Spleen (tissue), 11 donors: Measurements from ENCODE around the gene SLN. TPM values are rescaled to one million over a fixed set of nuclear protein-coding genes. Genes with fewer than 3 reads are reported as not detected.

Experiments used
- DNase-seq: peaks from one replicate; pipeline ENCODE4 v3.0.0-alpha.2; 2020
- H3K27ac ChIP-seq, 8 donors: fragments of 200-600 bp; sonication (generic) in 7 of 8; 1 replicate in 4 of 8; 2 replicates in 4 of 8; pipeline versions ENCODE4 v1.5.0 to v1.8.0; 2016 to 2021; ENCODE audit warnings: inconsistent platforms in 4 of 8, mild to moderate bottlenecking in 4 of 8, moderate library complexity in 1 of 8
- H3K27me3 ChIP-seq, 7 donors: fragments of 200-600 bp; sonication (generic) in 6 of 7; replicated peaks in 1 of 7; 1 replicate in 4 of 7; 2 replicates in 3 of 7; pipeline versions ENCODE4 v1.5.0 to v1.8.0; 2016 to 2021; ENCODE audit warnings: inconsistent platforms in 3 of 7, mild to moderate bottlenecking in 1 of 7
- H3K36me3 ChIP-seq, 6 donors: fragments of 200-600 bp; sonication (generic) in 5 of 6; 1 replicate in 4 of 6; 2 replicates in 2 of 6; pipeline versions ENCODE4 v1.5.0 to v1.8.0; 2016 to 2021; ENCODE audit warnings: inconsistent platforms in 2 of 6
- H3K4me1 ChIP-seq, 6 donors: fragments of 200-600 bp; sonication (generic) in 5 of 6; 1 replicate in 3 of 6; 2 replicates in 3 of 6; pipeline versions ENCODE4 v1.5.0 to v1.8.0; 2016 to 2021; ENCODE audit warnings: inconsistent platforms in 3 of 6
- H3K4me3 ChIP-seq, 8 donors: fragments of 200-600 bp; sonication (generic) in 7 of 8; 1 replicate in 4 of 8; 2 replicates in 4 of 8; pipeline versions ENCODE4 v1.5.0 to v1.8.0; 2016 to 2021; ENCODE audit warnings: inconsistent platforms in 4 of 8, mild to moderate bottlenecking in 4 of 8, moderate library complexity in 2 of 8
- H3K9me3 ChIP-seq, 8 donors: fragments of 200-600 bp; sonication (generic) in 7 of 8; 1 replicate in 4 of 8; 2 replicates in 4 of 8; pipeline versions ENCODE4 v1.5.0 to v1.8.0; 2016 to 2021; ENCODE audit warnings: inconsistent platforms in 4 of 8
- POLR2A ChIP-seq, 3 donors: fragments of 450-650 bp; IDR thresholded peaks; one replicate each; pipeline ENCODE4 v1.5.1; 2017; ENCODE audit warnings: antibody characterized with exemption in 3 of 3, mild to moderate bottlenecking in 1 of 3
- POLR2AphosphoS5 ChIP-seq, 3 donors: sonication (generic); formaldehyde crosslinking; IDR thresholded peaks; one replicate each; pipeline ENCODE4 v1.5.1; 2017; ENCODE audit warnings: antibody characterized with exemption in 3 of 3
- WGBS, 5 donors: extraction: QIAGEN DNeasy Blood & Tissue Kit in 3 of 5; methylation state at CpG; one replicate each; pipeline versions ENCODE4 v1.1.5 to v1.1.7; 2013 to 2018; 5-methylcytosine and 5-hydroxymethylcytosine counted together
- intact Hi-C: fragments of 100-400 bp; cut with DNase I; formaldehyde crosslinking; loops from one replicate; pipeline ENCODE4 v1.15.0; 2023; ENCODE audit warnings: low total_unique reads
- polyA plus RNA-seq, 3 donors: library from polyadenylated mRNA; stranded (reverse); fragments of 200-250 nt; gene quantifications; one replicate each; pipeline ENCODE4 v1.2.1, GENCODE V29; 2013
- total RNA-seq, 7 donors: library from RNA; depleted of rRNA in 3 of 7; stranded (reverse); fragments of >200 nt in 3 of 7; fragmentation: NEBNext Ultra II Directional in 4 of 7; extraction: Animal tissue kit (Norgen Biotek cat#: 25700) in 4 of 7; gene quantifications; one replicate each; pipeline versions ENCODE4 v1.1.0 to v1.2.1, GENCODE V29; 2016 to 2021
- TF ChIP-seq, protein P1 (sequence below), 11 experiments: fragments of 200-600 bp in 7 of 11; fragments of 450-650 bp in 4 of 11; sonication (generic) in 4 of 11; IDR thresholded peaks in 8 of 11; conservative IDR thresholded peaks in 3 of 11; 1 replicate in 7 of 11; 2 replicates in 4 of 11; pipeline versions ENCODE4 v1.4.0 to v1.8.0; 2016 to 2021; ENCODE audit warnings: antibody characterized with exemption in 11 of 11, inconsistent platforms in 4 of 11, mild to moderate bottlenecking in 1 of 11
- donor health status: healthy with polysubstance abuse.
- donor health status: DM: no; HTN: no; CAD: no; lungs with moderate emphysema.
- donor health status: DM: no; HTN: no; CAD: no.
- donor health status: Bipolar disorder and iron deficiency.
- donor health status: healthy.
- donor health status: DM: no; HTN: no; CAD: no.
- donor health status: DM: yes; HTN: yes; CAD: no.

The SLN gene
- total and polyA plus RNA-seq, 10 donors: 0.09 to 0.86 (median 0.48) TPM; not detected in 6

DNA sequence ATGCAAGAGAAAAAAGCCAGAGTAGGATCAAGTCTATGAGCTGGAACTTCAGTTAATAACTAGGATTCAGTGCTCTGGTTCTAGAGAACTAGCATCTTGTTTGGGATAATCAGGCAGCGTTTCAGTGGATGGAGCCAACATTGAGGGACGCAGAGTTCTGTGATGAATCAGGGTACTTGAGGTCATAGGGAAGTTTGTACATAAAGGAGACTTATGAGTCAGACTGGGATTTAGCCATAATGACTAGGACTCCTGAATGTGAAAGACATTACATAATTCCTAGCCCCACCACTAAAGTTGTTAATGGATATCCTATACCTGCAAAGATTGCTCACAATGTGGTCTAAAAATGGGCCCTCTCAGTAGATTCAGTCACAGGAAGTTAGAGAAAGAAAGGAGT is 6.8 kb downstream of the SLN start:
- no peak for TF ChIP-seq POLR2AphosphoS5 (IDR thresholded peaks at IDR 0.05)
- TF ChIP-seq, protein P1, sequence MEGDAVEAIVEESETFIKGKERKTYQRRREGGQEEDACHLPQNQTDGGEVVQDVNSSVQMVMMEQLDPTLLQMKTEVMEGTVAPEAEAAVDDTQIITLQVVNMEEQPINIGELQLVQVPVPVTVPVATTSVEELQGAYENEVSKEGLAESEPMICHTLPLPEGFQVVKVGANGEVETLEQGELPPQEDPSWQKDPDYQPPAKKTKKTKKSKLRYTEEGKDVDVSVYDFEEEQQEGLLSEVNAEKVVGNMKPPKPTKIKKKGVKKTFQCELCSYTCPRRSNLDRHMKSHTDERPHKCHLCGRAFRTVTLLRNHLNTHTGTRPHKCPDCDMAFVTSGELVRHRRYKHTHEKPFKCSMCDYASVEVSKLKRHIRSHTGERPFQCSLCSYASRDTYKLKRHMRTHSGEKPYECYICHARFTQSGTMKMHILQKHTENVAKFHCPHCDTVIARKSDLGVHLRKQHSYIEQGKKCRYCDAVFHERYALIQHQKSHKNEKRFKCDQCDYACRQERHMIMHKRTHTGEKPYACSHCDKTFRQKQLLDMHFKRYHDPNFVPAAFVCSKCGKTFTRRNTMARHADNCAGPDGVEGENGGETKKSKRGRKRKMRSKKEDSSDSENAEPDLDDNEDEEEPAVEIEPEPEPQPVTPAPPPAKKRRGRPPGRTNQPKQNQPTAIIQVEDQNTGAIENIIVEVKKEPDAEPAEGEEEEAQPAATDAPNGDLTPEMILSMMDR (IDR thresholded peaks at IDR 0.05 in 8 of 11, conservative IDR thresholded peaks at IDR 0.05 in 3 of 11): no peak
- TF ChIP-seq POLR2A (IDR thresholded peaks at IDR 0.05): no peak
- 86 to 94% (median 90%) methylated on average over 2 of the region's 2 CpGs for WGBS, 5 donors
- intact Hi-C loops: no loop called here

GRCh38 chr11:107704451-107704850 is 7.4 kb downstream of the SLN start:
- 65 to 84% (median 76%) methylated on average over 3 of the region's 3 CpGs for WGBS, 5 donors
- no peak overlapping the region for H3K27ac ChIP-seq
- TF ChIP-seq, protein P1 (IDR thresholded peaks at IDR 0.05 in 8 of 11, conservative IDR thresholded peaks at IDR 0.05 in 3 of 11): no peak
- TF ChIP-seq POLR2A (IDR thresholded peaks at IDR 0.05): no peak
- H3K9me3 ChIP-seq: no peaks in the 10 kb centered on the region
- H3K4me3 ChIP-seq: no peak overlapping the region
- no peaks in the 10 kb centered on the region for H3K4me1 ChIP-seq
- intact Hi-C loops: no loop called here
- peaks cover 0 to 31% (median 0%) of the 10 kb centered on the region in 7 donors for H3K27me3 ChIP-seq
- DNase-seq: no peak
- H3K36me3 ChIP-seq: no peaks in the 10 kb centered on the region

More for the DNA sequence above, 6.8 kb downstream of the SLN start:
- Histone ChIP-seq H3K27ac (no peak overlapping the region), H3K4me1 (no peaks in the 10 kb centered on the region), H3K9me3 (no peaks in the 10 kb centered on the region), H3K4me3 (no peak overlapping the region), H3K36me3 (no peaks in the 10 kb centered on the region), H3K27me3 (peaks cover 0 to 31% (median 0%) of the 10 kb centered on the region in 7 donors)
- no peak for DNase-seq

- Histone ChIP-seq H3K9me3 (no peaks in the 10 kb centered on the region), H3K4me3 (no peak overlapping the region), H3K27ac (no peak overlapping the region), H3K4me1 (no peaks in the 10 kb centered on the region), H3K36me3 (no peaks in the 10 kb centered on the region), H3K27me3 (peaks cover 0 to 27% (median 0%) of the 10 kb centered on the region in 7 donors)
- intact Hi-C loops: no loop called here
- no peak for DNase-seq
- TF ChIP-seq POLR2AphosphoS5 (IDR thresholded peaks at IDR 0.05) (no peak), POLR2A (IDR thresholded peaks at IDR 0.05) (no peak)
- TF ChIP-seq, protein P1 (IDR thresholded peaks at IDR 0.05 in 8 of 11, conservative IDR thresholded peaks at IDR 0.05 in 3 of 11): no peak
- WGBS, 5 donors: 42 to 84% (median 69%) methylated on average over 2 of the region's 2 CpGs
These were observed 9.1 kb downstream of the SLN start for GRCh38 chr11:107702723-107703122.

DNA sequence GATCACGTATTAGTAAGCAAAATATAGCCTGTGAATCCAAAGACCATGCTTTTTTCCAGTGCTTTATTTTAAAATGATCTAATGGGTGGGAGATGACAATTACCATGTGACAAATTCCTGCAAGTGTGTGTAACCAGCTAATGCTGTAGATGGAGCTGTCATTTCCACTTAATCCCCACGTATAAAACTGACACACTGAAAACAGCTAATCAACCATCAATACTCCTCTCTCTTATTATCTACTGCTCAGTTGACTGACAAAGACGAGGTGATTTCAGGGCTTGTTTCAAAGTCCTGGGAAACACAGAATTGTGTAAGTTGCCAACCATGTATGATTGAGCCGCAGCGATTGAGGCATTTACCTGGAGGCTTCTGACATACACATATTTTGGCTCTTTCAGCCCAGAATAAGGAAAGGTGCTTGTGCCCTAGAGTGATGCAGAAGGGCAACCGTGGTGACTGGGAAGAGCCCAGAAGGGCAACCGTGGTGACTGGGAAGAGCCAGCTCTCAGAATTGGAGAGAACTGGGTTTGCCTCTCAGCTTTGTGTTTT is 9.7 kb downstream of the SLN start:
- intact Hi-C loops: no loop called here
- 79 to 87% (median 82%) methylated on average over 7 of the region's 7 CpGs for WGBS, 5 donors
- no peak for DNase-seq

More for the DNA sequence above, 9.7 kb downstream of the SLN start:
- Histone ChIP-seq H3K27ac (no peak overlapping the region), H3K4me3 (no peak overlapping the region), H3K36me3 (no peaks in the 10 kb centered on the region), H3K27me3 (peaks cover 0 to 27% (median 0%) of the 10 kb centered on the region in 7 donors), H3K9me3 (no peaks in the 10 kb centered on the region), H3K4me1 (no peaks in the 10 kb centered on the region)
- TF ChIP-seq POLR2A (IDR thresholded peaks at IDR 0.05): no peak
- no peak for TF ChIP-seq POLR2AphosphoS5 (IDR thresholded peaks at IDR 0.05)
- TF ChIP-seq, protein P1 (IDR thresholded peaks at IDR 0.05 in 8 of 11, conservative IDR thresholded peaks at IDR 0.05 in 3 of 11): no peak
